HepG2 (cell line): ENCODE data around the gene LRRC3. TPM values are rescaled to one million over a fixed set of nuclear protein-coding genes. Genes with fewer than 3 reads are reported as not detected.
A peak's percentile ranks its signal among the peaks of the same experiment; 100 is the strongest.

ENCODE experiments used
- ELK4 ChIP-seq: sonication (generic); formaldehyde crosslinking; IDR thresholded peaks from 2 replicates; pipeline ENCODE4 v1.9.0; 2021; ENCODE audit warnings: missing genetic modification reagents, borderline replicate concordance
- GLMP ChIP-seq: sonication (generic); formaldehyde crosslinking; IDR thresholded peaks from 2 replicates; pipeline ENCODE4 v1.9.0; 2021; ENCODE audit warnings: missing genetic modification reagents, mild to moderate bottlenecking, borderline replicate concordance
- HOMEZ ChIP-seq: IDR thresholded peaks from 2 replicates; pipeline ENCODE4 v1.6.1; 2016; ENCODE audit warnings: low read depth
- HOXA9 ChIP-seq: sonication (generic); formaldehyde crosslinking; IDR thresholded peaks from 2 replicates; pipeline ENCODE4 v1.8.1; 2022; ENCODE audit warnings: missing genetic modification reagents, mild to moderate bottlenecking, moderate library complexity, borderline replicate concordance
- NFIB ChIP-seq: sonication (generic); formaldehyde crosslinking; IDR thresholded peaks from 2 replicates; pipeline ENCODE4 v1.9.0; 2021; ENCODE audit warnings: missing genetic modification reagents, mild to moderate bottlenecking, borderline replicate concordance
- TCF7L2 ChIP-seq: IDR thresholded peaks from 2 replicates; pipeline ENCODE4 v1.6.1; 2011; ENCODE audit warnings: mild to moderate bottlenecking, low read depth, low read length, moderate library complexity
- THAP7 ChIP-seq: sonication (generic); formaldehyde crosslinking; IDR thresholded peaks from 2 replicates; pipeline ENCODE4 v1.8.1; 2023; ENCODE audit warnings: mild to moderate bottlenecking, missing genetic modification reagents
- ZC3H4 ChIP-seq: sonication (generic); formaldehyde crosslinking; IDR thresholded peaks from 2 replicates; pipeline ENCODE4 v1.4.0; 2020; ENCODE audit warnings: missing genetic modification reagents, borderline replicate concordance
- ZNF224 ChIP-seq: sonication (generic); formaldehyde crosslinking; IDR thresholded peaks from 2 replicates; pipeline ENCODE4 v1.5.0; 2020; ENCODE audit warnings: mild to moderate bottlenecking, missing genetic modification reagents
- ZNF230 ChIP-seq: sonication (generic); formaldehyde crosslinking; IDR thresholded peaks from 2 replicates; pipeline ENCODE4 v1.4.0; 2020; ENCODE audit warnings: mild to moderate bottlenecking, missing genetic modification reagents
- ZNF318 ChIP-seq: sonication (generic); formaldehyde crosslinking; IDR thresholded peaks from 2 replicates; pipeline ENCODE4 v1.4.0; 2020; ENCODE audit warnings: mild to moderate bottlenecking, missing genetic modification reagents
- ZNF362 ChIP-seq: sonication (generic); formaldehyde crosslinking; IDR thresholded peaks from 2 replicates; pipeline ENCODE4 v1.4.0; 2020; ENCODE audit warnings: missing genetic modification reagents, mild to moderate bottlenecking, borderline replicate concordance
- ZNF891 ChIP-seq: sonication (generic); formaldehyde crosslinking; IDR thresholded peaks from 2 replicates; pipeline ENCODE4 v1.5.0; 2020; ENCODE audit warnings: mild to moderate bottlenecking, missing genetic modification reagents
- polyA plus RNA-seq, 8 experiments: library from polyadenylated mRNA; depleted of rRNA in 3 of 8; stranded (reverse) in 7 of 8; unstranded in 1 of 8; fragments of >200 nt; fragmentation: Illumina TruSeq in 4 of 8; extraction: Trizol in 4 of 8; gene quantifications; 2 replicates each; pipeline versions ENCODE4 v1.2.1 to v1.2.3, GENCODE V29; 2011 to 2016; ENCODE audit warnings: low read depth in 4 of 8, missing spikeins in 1 of 8, mixed read lengths in 1 of 8; ENCODE audit not compliant: insufficient read depth in 1 of 8
- total RNA-seq, 5 experiments: library from RNA; depleted of rRNA; stranded (reverse); fragments of >200 nt; fragmentation: Illumina TruSeq; extraction: Trizol; gene quantifications; 2 replicates each; pipeline ENCODE4 v1.2.3, GENCODE V29; 2016; ENCODE audit warnings: low read depth in 1 of 5

Gene LRRC3
- total and polyA plus RNA-seq, 2 of the 13 experiments (the other 11 are each of a cell fraction or from before 2014, with no cell fraction given): 4.8 to 16.5 TPM

- no peak for TF ChIP-seq THAP7 (CRISPR knock-in tag)
- TF ChIP-seq TCF7L2: no peak
- TF ChIP-seq ZNF230 (CRISPR knock-in tag): no peak
- no peak for TF ChIP-seq ZNF224 (CRISPR knock-in tag)
- no peak for TF ChIP-seq ZC3H4 (CRISPR knock-in tag)
- no peak for TF ChIP-seq ELK4 (CRISPR knock-in tag)
- TF ChIP-seq HOMEZ (CRISPR knock-in tag): no peak
- no peak for TF ChIP-seq NFIB
- no peak for TF ChIP-seq ZNF318 (CRISPR knock-in tag)
- TF ChIP-seq GLMP: no peak
- 0 out of 2 replicates have a peak, but pooled peaks have one; percentile 62 for TF ChIP-seq ZNF891
- TF ChIP-seq ZNF362 (CRISPR knock-in tag): no peak
- no peak for TF ChIP-seq HOXA9 (CRISPR knock-in tag)
Measured at GRCh38 chr21:44498280-44499210, 43.2 kb downstream of the LRRC3 start (continued).
